Neural cell (in vitro differentiated cells): ENCODE measurements around the gene SLC6A18.

Source experiments
- EZH2 ChIP-seq: fragments of 200-600, 300-800 bp; shearing (Covaris generic), sonication (generic); IDR thresholded peaks from 2 replicates; pipeline ENCODE4 v1.6.1; 2014; ENCODE audit warnings: antibody characterized with exemption, low read length, borderline replicate concordance, mild to moderate bottlenecking; ENCODE audit not compliant: insufficient read depth, poor library complexity, severe bottlenecking
- MXI1 ChIP-seq: fragments of 450-650 bp; conservative IDR thresholded peaks from 2 replicates; pipeline ENCODE4 v1.6.1; 2014; ENCODE audit warnings: antibody characterized with exemption, mild to moderate bottlenecking; ENCODE audit not compliant: poor library complexity, severe bottlenecking
- SMC3 ChIP-seq: fragments of 450-650 bp; conservative IDR thresholded peaks from 2 replicates; pipeline ENCODE4 v1.6.1; 2014; ENCODE audit warnings: antibody characterized with exemption, mild to moderate bottlenecking, moderate library complexity; ENCODE audit not compliant: poor library complexity
- TF ChIP-seq, protein P1 (sequence below): fragments of 450-650 bp; IDR thresholded peaks from 2 replicates; pipeline ENCODE4 v1.5.1; 2014; ENCODE audit warnings: antibody characterized with exemption, mild to moderate bottlenecking, moderate library complexity; ENCODE audit not compliant: poor library complexity, severe bottlenecking

DNA sequence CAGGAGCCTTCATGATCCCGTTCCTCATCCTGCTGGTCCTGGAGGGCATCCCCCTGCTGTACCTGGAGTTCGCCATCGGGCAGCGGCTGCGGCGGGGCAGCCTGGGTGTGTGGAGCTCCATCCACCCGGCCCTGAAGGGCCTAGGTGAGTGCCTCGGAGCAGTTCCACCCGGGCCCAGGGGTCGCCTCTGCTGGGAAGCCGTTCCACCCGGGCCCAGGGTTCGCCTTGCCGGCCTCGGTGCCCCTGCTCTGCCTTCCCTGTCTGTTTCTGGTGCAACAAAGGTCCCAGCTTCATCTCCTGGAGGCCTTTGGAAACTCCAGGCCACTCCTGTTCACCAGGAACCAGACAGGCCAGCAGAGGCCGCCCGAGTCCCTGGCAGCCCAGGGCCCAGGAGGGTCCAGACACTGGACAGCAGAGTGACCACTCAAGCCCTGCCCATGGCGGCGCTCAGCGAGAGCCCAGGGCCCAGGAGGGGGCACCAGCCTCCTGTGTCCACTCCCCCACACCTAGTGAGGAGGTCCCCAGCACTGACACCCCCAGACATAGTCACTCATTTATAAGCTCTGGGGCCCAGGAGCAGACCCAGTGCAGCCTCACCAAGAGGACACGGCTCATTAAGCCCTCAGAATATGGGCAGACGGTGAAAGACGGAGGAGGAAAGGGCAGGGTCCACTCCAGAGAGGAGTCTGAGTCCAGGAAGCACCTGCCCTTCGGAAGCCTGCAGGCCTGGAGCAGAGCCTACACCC is 16.3 kb upstream of the SLC6A18 start:
- TF ChIP-seq SMC3, result no peak
- TF ChIP-seq MXI1, result no peak
- TF ChIP-seq, protein P1, sequence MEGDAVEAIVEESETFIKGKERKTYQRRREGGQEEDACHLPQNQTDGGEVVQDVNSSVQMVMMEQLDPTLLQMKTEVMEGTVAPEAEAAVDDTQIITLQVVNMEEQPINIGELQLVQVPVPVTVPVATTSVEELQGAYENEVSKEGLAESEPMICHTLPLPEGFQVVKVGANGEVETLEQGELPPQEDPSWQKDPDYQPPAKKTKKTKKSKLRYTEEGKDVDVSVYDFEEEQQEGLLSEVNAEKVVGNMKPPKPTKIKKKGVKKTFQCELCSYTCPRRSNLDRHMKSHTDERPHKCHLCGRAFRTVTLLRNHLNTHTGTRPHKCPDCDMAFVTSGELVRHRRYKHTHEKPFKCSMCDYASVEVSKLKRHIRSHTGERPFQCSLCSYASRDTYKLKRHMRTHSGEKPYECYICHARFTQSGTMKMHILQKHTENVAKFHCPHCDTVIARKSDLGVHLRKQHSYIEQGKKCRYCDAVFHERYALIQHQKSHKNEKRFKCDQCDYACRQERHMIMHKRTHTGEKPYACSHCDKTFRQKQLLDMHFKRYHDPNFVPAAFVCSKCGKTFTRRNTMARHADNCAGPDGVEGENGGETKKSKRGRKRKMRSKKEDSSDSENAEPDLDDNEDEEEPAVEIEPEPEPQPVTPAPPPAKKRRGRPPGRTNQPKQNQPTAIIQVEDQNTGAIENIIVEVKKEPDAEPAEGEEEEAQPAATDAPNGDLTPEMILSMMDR, result no peak
- no peak for TF ChIP-seq EZH2
